NCI-H2171 (cell line): ENCODE measurements around the gene SDF2.
"Not testable (repeated sequence)": the region's sequence is repeated elsewhere in the genome, so short reads cannot be mapped to it uniquely, and the experiment has no call there.

Experiments
- DNase-seq: peaks from one replicate; lab custom pipeline; 2025; lab: John Stamatoyannopoulos, UW

SDF2 gene

GRCh38 chr17:28684963-28685362 lies 23.3 kb upstream of the SDF2 start:
- peak; percentile 72 for DNase-seq

- no peak for DNase-seq
Measured at GRCh38 chr17:28682655-28683054, 20.9 kb upstream of the SDF2 start.

GRCh38 chr17:28675980-28676379 lies 14.3 kb upstream of the SDF2 start:
- DNase-seq, result peak; percentile 12

GRCh38 chr17:28675490-28675889 lies 13.8 kb upstream of the SDF2 start:
- no peak for DNase-seq

- no peak for DNase-seq
Measured at GRCh38 chr17:28669918-28670317, 8.2 kb upstream of the SDF2 start.

- DNase-seq, result no peak
Measured at GRCh38 chr17:28667870-28668269, 6.2 kb upstream of the SDF2 start.

- no peak for DNase-seq
Measured at GRCh38 chr17:28665994-28666393, 4.3 kb upstream of the SDF2 start.

- DNase-seq, result no peak
Measured at GRCh38 chr17:28663723-28664122, 2.0 kb upstream of the SDF2 start.

- DNase-seq, result no peak
Measured at GRCh38 chr17:28662527-28662829, 772 bp upstream of the SDF2 start.

- not testable (repeated sequence) for DNase-seq
Measured at GRCh38 chr17:28659497-28659881, 2.2 kb downstream of the SDF2 start.

- DNase-seq, result not testable (repeated sequence)
Measured at GRCh38 chr17:28658766-28659496, 2.8 kb downstream of the SDF2 start.

GRCh38 chr17:28658342-28658741 lies 3.4 kb downstream of the SDF2 start:
- DNase-seq, result not testable (repeated sequence)

- no peak for DNase-seq
Measured at GRCh38 chr17:28657756-28658155, 4.0 kb downstream of the SDF2 start.

- DNase-seq, result no peak
Measured at GRCh38 chr17:28655160-28655559, 6.5 kb downstream of the SDF2 start.

- no peak for DNase-seq
Measured at GRCh38 chr17:28648698-28649097, 13.0 kb downstream of the SDF2 start.

- DNase-seq, result no peak
Measured at GRCh38 chr17:28646039-28646754, 15.5 kb downstream of the SDF2 start.

- DNase-seq, result no peak
Measured at GRCh38 chr17:28645576-28645939, 16.1 kb downstream of the SDF2 start.

- DNase-seq, result peak; percentile 94
Measured at GRCh38 chr17:28644787-28645575, 16.7 kb downstream of the SDF2 start, which contains the start of gene BLTP2. Gene BLTP2, minus strand, starts transcription at chr17:28645158. Its CDS starts 102 bp downstream, at chr17:28645056.

- peak; percentile 16 for DNase-seq
Measured at GRCh38 chr17:28643983-28644786, 17.5 kb downstream of the SDF2 start.

- DNase-seq, result no peak
Measured at GRCh38 chr17:28641579-28641978, 20.1 kb downstream of the SDF2 start.

GRCh38 chr17:28635506-28635905 lies 26.2 kb downstream of the SDF2 start:
- no peak for DNase-seq
